ENCODE results near the gene PI4K2B.
A peak's percentile ranks its signal among the peaks of the same experiment; 100 is the strongest.
"Not testable (repeated sequence)": the region's sequence is repeated elsewhere in the genome, so short reads cannot be mapped to it uniquely, and the experiment has no call there.

Gene PI4K2B

DNA sequence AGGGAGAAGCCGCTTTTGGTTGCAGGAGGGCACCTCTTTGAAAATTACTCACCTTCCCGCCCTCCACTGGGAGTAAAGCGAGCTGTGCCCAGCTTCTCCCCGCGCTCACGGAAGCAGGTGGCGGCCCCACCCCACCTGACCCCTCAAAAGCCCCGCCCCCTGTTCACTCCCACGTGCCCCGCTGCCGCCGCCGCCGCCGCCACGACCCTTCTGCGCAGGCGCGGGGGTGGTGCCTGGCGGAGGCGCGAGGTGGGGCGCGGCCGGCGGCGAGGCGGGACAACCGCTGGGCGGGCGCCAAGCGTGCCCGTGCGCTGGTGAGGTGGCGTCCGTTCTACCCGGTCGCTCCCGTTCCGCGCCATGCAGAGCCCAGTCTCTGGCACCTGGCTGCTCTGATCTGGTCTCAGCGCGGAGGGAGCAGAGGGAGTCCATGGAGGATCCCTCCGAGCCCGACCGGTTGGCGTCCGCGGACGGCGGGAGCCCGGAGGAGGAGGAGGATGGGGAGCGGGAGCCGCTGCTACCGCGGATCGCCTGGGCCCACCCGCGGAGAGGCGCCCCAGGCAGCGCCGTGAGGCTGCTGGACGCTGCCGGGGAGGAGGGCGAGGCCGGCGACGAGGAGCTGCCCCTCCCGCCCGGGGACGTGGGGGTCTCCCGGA, at the start of gene PI4K2B:
Gene PI4K2B (plus strand): TSS at position 297 of the 653 bp plus-strand sequence. CDS start 131 bp downstream, at position 428.
- peak; percentile 86 for DNase-seq

DNA sequence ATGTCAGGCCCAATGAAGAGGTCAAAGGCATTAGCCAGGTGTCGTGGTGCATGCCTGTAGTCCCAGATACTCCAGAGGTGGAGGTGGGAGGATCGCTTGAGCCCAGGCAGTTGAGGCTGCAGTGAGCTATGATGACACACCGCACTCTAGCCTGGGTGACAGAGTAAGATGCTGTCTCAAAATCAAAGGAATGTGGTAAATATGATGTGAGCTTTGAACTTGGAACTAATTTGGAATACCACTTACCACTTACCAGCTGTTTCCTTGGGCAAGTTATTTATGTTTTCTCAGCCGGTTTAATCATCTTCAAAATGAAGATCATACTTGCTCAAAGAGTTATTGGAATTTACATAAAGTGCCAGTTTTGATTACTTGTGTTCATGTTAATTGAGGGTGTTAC, 49.8 kb upstream of the PI4K2B start:
- DNase-seq: no peak

- no peak for DNase-seq
Observed at GRCh38 chr4:25190407-25190806, 43.4 kb upstream of the PI4K2B start.

GRCh38 chr4:25198713-25199112, 35.1 kb upstream of the PI4K2B start:
- DNase-seq: no peak

GRCh38 chr4:25207997-25208396, 25.8 kb upstream of the PI4K2B start:
- DNase-seq: no peak

GRCh38 chr4:25209702-25210101, 24.1 kb upstream of the PI4K2B start:
- no peak for DNase-seq

DNA sequence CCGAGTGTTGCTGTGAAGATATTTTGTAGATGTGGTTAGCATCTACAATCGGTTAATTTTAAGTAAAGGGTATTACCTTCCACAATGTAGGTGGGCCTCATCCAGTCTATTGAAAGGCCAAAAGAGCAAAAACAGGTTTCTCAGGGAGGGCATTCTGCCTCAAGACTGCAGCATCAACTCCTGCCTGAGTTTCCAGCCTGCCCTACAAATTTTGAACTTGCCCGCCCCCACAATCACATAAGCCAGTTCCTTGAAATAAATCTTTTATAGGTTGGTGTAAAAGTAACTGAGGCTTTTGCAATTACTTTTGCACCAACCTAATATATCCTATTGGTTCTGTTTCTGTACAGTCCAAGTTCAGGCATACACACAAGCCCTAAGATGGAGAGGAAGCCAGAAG, 22.1 kb upstream of the PI4K2B start:
- no peak for DNase-seq

GRCh38 chr4:25212822-25213221, 21.0 kb upstream of the PI4K2B start:
- DNase-seq: no peak

DNA sequence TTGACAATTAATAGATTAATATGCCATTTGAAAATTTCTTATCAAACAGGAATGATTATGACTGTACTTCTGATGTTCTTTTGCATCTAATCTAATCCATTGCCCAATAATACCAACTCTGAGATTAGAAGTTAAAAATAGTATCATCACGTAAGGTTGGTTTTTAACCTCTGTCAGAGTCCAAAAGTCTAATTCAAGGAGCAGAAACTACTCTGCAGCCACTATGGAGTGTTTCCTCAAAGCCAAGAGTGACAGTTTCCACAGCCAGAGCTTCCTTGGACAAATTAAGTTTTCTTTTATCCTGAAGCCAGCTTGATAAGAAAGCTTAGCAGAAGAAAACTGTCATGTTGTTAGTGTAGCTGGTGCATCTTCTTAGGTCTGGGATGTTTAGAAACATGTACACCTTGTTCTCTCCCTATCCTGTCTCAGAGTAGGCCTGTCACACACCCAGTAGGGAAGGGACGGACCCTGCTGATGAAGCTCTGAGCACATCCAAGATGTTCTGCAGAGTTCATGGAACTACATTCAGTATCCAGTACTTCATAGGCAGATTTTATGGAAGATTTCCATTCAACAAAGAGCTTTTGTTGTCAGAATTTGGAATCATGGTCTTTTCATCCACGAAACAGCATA, 20.4 kb upstream of the PI4K2B start:
- no peak for DNase-seq

- DNase-seq: not testable (repeated sequence)
Observed at GRCh38 chr4:25214750-25215149, 19.1 kb upstream of the PI4K2B start.

DNA sequence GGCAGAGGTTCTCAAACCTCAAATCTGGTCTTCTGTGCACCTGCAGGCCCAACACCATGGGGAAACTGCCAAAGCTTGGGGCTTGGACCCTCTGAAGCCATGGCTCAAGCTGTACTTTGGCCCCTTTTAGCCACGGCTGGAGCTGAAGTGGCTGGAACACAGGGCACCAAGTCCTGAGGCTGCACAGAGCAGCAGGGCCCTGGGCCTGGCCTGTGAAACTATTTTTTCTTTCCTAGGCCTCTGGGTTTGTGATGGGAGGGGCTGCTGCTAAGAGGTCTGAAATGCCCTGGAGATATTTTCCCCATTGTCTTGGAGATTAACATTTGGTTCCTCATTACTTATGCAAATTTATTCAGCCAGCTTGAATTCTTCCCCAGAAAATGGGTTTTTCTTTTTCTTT, 18.3 kb upstream of the PI4K2B start:
- no peak for DNase-seq

- DNase-seq: no peak
Observed at GRCh38 chr4:25221377-25221776, 12.5 kb upstream of the PI4K2B start.

DNA sequence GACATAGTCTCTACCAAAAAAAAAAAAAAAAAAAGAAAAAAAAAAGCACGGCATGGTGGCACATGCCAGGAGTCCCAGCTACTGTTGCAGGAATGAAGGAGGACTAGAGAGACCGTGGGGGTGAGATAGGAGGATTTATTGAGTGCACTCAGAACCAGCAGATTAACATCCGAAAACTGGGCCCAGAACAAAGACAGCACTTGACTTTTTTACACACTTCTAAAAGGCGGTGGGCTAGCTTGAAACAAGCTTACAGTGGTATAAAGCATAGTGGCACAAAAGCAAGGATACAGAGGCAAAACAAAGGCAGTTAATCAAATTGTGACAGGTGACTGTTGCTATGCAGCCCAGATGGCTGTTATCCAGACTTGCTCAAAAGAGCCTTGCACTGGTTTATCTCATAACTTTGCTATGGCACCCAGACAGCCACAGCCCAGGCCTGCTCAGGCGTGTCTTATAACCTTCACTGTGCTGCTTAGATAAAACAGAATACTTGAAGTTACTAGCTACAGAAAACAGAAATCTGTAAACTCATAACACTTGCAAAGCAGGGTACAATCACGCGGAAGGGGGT, 9.9 kb upstream of the PI4K2B start:
- peak; percentile 30 for DNase-seq

DNA sequence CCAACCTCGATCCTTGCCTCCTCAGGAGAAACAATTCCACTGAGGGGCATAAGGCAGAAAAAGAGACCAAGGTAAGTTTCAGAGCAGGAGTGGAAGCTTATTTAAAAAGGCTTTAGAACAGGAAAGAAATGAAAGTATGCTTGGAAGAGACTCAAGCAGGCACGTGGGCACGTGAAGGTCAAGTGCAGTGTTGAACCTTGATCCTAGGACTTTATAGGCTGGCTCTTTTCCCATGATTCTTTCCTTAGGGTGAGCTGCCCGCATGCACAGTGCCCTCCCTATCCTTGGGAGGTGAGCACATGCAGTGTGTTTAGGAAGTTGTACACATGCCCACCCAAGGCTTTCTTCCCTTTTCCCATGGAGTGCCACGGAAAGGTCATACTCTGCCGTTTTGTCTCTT, 4.0 kb upstream of the PI4K2B start:
- no peak for DNase-seq

- DNase-seq: no peak
Observed at GRCh38 chr4:25233194-25233593, 639 bp upstream of the PI4K2B start.

- DNase-seq: peak; percentile 80
Observed at GRCh38 chr4:25234390-25235370, 847 bp downstream of the PI4K2B start.

- DNase-seq: no peak
Observed at GRCh38 chr4:25235401-25235800, 1.6 kb downstream of the PI4K2B start.

DNA sequence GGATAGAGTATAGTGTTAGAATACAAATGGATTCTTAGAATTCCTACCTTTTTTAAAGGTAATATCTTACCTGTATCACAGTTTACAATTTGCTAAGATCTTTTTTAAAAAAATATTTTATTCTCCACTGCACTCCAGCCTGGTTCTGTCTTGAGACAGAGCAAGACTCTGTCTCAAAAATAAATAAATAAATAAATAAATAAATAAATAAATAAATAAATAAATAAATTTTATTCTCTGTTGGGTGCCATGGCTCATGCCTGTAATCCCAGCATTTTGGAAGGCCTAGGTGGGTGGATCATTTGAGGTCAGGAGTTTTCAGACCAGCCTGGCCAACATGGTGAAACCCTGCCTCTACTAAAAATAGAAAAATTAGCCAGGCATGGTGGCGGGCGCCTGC, 2.2 kb downstream of the PI4K2B start:
- DNase-seq: not testable (repeated sequence)

DNA sequence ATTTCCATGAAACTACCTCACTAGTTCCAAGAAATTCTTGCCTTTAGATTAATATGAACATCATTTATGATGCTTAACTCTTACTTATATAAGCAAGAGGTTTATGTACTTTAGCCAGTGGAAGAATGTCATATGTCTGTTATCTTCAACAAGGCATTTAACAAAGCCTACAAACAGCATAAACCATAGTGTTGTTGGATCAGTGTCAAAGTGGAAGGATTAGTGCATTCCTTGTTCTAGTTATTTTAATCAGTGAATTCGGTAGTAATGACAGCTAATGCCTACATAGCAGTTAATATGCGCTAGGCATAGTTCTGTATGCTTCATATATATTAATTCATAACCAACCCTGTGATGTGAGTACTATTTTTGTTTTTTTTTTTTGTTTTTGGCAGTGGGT, 3.1 kb downstream of the PI4K2B start:
- DNase-seq: no peak

GRCh38 chr4:25238052-25238451, 4.2 kb downstream of the PI4K2B start:
- DNase-seq: no peak

- not testable (repeated sequence) for DNase-seq
Observed at GRCh38 chr4:25239528-25239927, 5.7 kb downstream of the PI4K2B start.

DNA sequence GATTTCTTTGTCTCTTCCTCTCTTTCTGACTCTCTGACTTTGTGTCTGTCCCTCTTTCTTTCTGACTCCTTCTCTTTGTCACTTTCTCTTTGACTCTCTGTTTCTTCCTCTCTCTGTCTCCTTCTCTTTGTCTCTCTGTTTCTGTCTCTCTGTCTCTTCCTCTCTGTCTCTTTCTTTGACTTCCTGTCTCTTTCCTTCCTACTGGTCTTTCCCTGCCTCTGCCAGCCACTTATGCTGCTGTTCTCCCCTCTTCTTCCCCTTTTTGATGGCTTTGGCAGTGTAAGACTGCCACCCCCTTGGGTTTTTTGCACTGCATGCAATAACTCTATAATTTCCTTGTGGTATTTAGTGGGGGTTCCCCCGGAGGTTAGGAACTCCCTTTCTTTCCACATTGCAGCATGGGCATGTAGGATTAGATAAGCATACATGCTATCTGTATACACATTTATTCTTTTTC, 6.9 kb downstream of the PI4K2B start:
- DNase-seq: not testable (repeated sequence)

DNA sequence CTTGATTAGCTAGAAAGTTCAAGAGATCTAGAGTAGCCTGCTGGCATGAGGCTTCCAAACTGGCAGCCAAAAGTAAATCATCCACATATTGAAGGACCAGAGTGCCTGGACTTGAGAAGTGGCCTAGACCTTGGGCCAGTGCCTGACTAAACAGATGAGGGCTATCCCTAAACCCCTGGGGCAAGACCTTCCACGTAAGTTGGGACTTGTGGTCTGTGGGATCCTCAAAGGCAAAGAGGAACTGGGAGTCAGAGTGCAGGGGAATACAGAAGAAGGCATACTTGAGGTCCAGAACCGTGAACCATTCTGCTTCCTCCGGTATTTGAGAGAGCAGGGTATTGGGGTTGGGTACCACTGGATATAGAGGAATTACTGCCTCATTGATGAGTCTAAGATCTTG, 8.4 kb downstream of the PI4K2B start:
- not testable (repeated sequence) for DNase-seq
